SK-N-SH (cell line): Measurements from ENCODE around the gene CHCHD6. TPM values are rescaled to one million over a fixed set of nuclear protein-coding genes. Genes with fewer than 3 reads are reported as not detected.

ENCODE experiments used
- CTCF ChIA-PET: fragments of 300-600, 350-600 bp; formaldehyde crosslinking; extraction: SDS; loops from one replicate; lab custom pipeline; 2021; lab: Yijun Ruan, JAX
- POLR2A ChIA-PET: fragments of 350-600 bp; sonication (Branson Sonifier 250); formaldehyde crosslinking; extraction: SDS; loops from one replicate; lab custom pipeline; 2020; ENCODE audit warnings: antibody characterized with exemption, inconsistent platforms; lab: Yijun Ruan, JAX
- DNase-seq: peaks from one replicate; pipeline ENCODE4 v3.0.0; 2012
- H2AFZ ChIP-seq: fragments of 200-600 bp; sonication (generic); 2 replicates; pipeline ENCODE4 v1.8.1; 2016; ENCODE audit warnings: antibody characterized with exemption, mild to moderate bottlenecking, low read depth
- H3F3A ChIP-seq: fragments of 200-600 bp; sonication (generic); replicated peaks from 2 replicates; pipeline ENCODE3; 2016; ENCODE audit warnings: antibody characterized with exemption, mild to moderate bottlenecking; ENCODE audit not compliant: insufficient read depth
- H3K27ac ChIP-seq, 2 experiments: fragments of 200-500 bp in 1 of 2; fragments of 200-600 bp in 1 of 2; sonication (Bioruptor generic) in 1 of 2; sonication (generic), shearing (Covaris generic) in 1 of 2; 2 replicates each; pipeline versions ENCODE4 v1.5.1 to v1.6.1; 2014 to 2016; ENCODE audit warnings: low read depth in 2 of 2, inconsistent platforms in 1 of 2, low read length in 1 of 2, mild to moderate bottlenecking in 1 of 2, mixed read lengths in 1 of 2
- H3K27me3 ChIP-seq: fragments of 200-600 bp; sonication (generic), shearing (Covaris generic); 2 replicates; pipeline ENCODE4 v1.6.1; 2016; ENCODE audit warnings: mixed run types; ENCODE audit not compliant: insufficient read depth
- H3K36me3 ChIP-seq, 2 experiments: fragments of 200-500 bp in 1 of 2; fragments of 200-600 bp in 1 of 2; sonication (Bioruptor generic) in 1 of 2; sonication (generic) in 1 of 2; replicated peaks in 1 of 2; 2 replicates each; pipeline versions ENCODE3 to v1.5.1; 2014 to 2016; ENCODE audit warnings: low read length in 1 of 2, mild to moderate bottlenecking in 1 of 2; ENCODE audit not compliant: insufficient read depth in 2 of 2, control insufficient read depth in 1 of 2
- H3K4me1 ChIP-seq, 2 experiments: fragments of 200-500 bp in 1 of 2; fragments of 200-600 bp in 1 of 2; sonication (Bioruptor generic) in 1 of 2; sonication (generic), shearing (Covaris generic) in 1 of 2; 2 replicates each; pipeline versions ENCODE4 v1.5.1 to v1.6.1; 2014 to 2016; ENCODE audit warnings: low read depth in 1 of 2, low read length in 1 of 2, mixed run types in 1 of 2; ENCODE audit not compliant: insufficient read depth in 2 of 2, control insufficient read depth in 1 of 2
- H3K4me2 ChIP-seq: fragments of 200-600 bp; sonication (generic), shearing (Covaris generic); 2 replicates; pipeline ENCODE4 v1.6.1; 2017; ENCODE audit warnings: mixed run types
- H3K4me3 ChIP-seq, 2 experiments: fragments of 200-500 bp in 1 of 2; fragments of 200-600 bp in 1 of 2; sonication (Bioruptor generic) in 1 of 2; sonication (generic), shearing (Covaris generic) in 1 of 2; 2 replicates each; pipeline versions ENCODE4 v1.5.1 to v1.8.1; 2014 to 2016; ENCODE audit warnings: low read depth in 2 of 2, inconsistent platforms in 1 of 2, low read length in 1 of 2, mild to moderate bottlenecking in 1 of 2, mixed read lengths in 1 of 2, moderate library complexity in 1 of 2
- H3K79me2 ChIP-seq: fragments of 200-600 bp; sonication (generic); 2 replicates; pipeline ENCODE4 v1.8.1; 2017; ENCODE audit warnings: mild to moderate bottlenecking; ENCODE audit not compliant: insufficient read depth
- H3K9ac ChIP-seq: fragments of 200-600 bp; sonication (generic); 2 replicates; pipeline ENCODE4 v1.6.1; 2017; ENCODE audit warnings: mixed run types
- H3K9me2 ChIP-seq: fragments of 200-600 bp; sonication (generic); 2 replicates; pipeline ENCODE4 v1.6.1; 2017; ENCODE audit warnings: mixed run types
- H3K9me3 ChIP-seq: fragments of 200-600 bp; sonication (generic); 2 replicates; pipeline ENCODE4 v1.6.1; 2017; ENCODE audit warnings: mixed run types, mild to moderate bottlenecking, moderate library complexity
- H4K20me1 ChIP-seq: fragments of 200-600 bp; sonication (generic); 2 replicates; pipeline ENCODE4 v1.6.1; 2017; ENCODE audit warnings: mild to moderate bottlenecking, mixed run types; ENCODE audit not compliant: insufficient read depth
- CHD2 ChIP-seq: fragments of 150-350 bp; IDR thresholded peaks from 2 replicates; pipeline ENCODE4 v1.6.1; 2018; ENCODE audit warnings: low read length; ENCODE audit not compliant: partially characterized antibody
- ELF1 ChIP-seq: IDR thresholded peaks from 2 replicates; pipeline ENCODE4 v1.4.0; 2012
- FOSL2 ChIP-seq: IDR thresholded peaks from 2 replicates; pipeline ENCODE4 v1.4.0; 2012; ENCODE audit warnings: low read depth, mild to moderate bottlenecking, moderate library complexity, borderline replicate concordance
- FOXM1 ChIP-seq: IDR thresholded peaks from 2 replicates; pipeline ENCODE4 v1.4.0; 2012; ENCODE audit warnings: low read depth, mild to moderate bottlenecking
- JUND ChIP-seq: IDR thresholded peaks from 2 replicates; pipeline ENCODE4 v1.4.0; 2012
- MEF2A ChIP-seq: IDR thresholded peaks from 2 replicates; pipeline ENCODE4 v1.4.0; 2012; ENCODE audit warnings: low read depth, borderline replicate concordance
- NFIC ChIP-seq: IDR thresholded peaks from 2 replicates; pipeline ENCODE4 v1.4.0; 2012; ENCODE audit warnings: borderline replicate concordance
- PBX3 ChIP-seq: IDR thresholded peaks from 2 replicates; pipeline ENCODE4; 2012
- POLR2AphosphoS5 ChIP-seq: IDR thresholded peaks from 2 replicates; pipeline ENCODE4 v1.6.1; 2012; ENCODE audit warnings: low read depth, low read length
- RCOR1 ChIP-seq: fragments of 150-350 bp; IDR thresholded peaks from 2 replicates; pipeline ENCODE4 v1.6.1; 2017; ENCODE audit warnings: antibody characterized with exemption, low read length
- RXRA ChIP-seq: IDR thresholded peaks from 2 replicates; pipeline ENCODE4 v1.4.0; 2012; ENCODE audit warnings: low read depth, mild to moderate bottlenecking, borderline replicate concordance
- SMC3 ChIP-seq: IDR thresholded peaks from 2 replicates; pipeline ENCODE4 v1.6.1; 2012; ENCODE audit warnings: low read depth, low read length, improper control_type of control experiment
- TAF1 ChIP-seq: IDR thresholded peaks from 2 replicates; pipeline ENCODE4 v1.6.1; 2012; ENCODE audit warnings: low read depth, mild to moderate bottlenecking, low read length, moderate library complexity, borderline replicate concordance
- TEAD4 ChIP-seq: IDR thresholded peaks from 2 replicates; pipeline ENCODE4 v1.4.0; 2012; ENCODE audit warnings: mild to moderate bottlenecking, borderline replicate concordance; ENCODE audit not compliant: insufficient read depth
- USF2 ChIP-seq: fragments of 150-350 bp; IDR thresholded peaks from 2 replicates; pipeline ENCODE4 v1.6.1; 2017; ENCODE audit warnings: antibody characterized with exemption, low read length, low read depth, borderline replicate concordance
- WGBS: methylation state at CpG from one replicate; pipeline ENCODE4 v1.1.6; 2017; ENCODE audit warnings: low lambda C conversion rate; 5-methylcytosine and 5-hydroxymethylcytosine counted together
- polyA plus RNA-seq, 3 experiments: library from polyadenylated mRNA; depleted of rRNA; stranded (reverse); fragments of >200 nt; gene quantifications; 2 replicates each; pipeline ENCODE4 v1.2.3, GENCODE V29; 2012
- TF ChIP-seq, protein P1 (sequence below): IDR thresholded peaks from 2 replicates; pipeline ENCODE4 v1.4.0; 2012; ENCODE audit warnings: low read depth, borderline replicate concordance
- TF ChIP-seq, protein P2 (sequence below): fragments of 150-350 bp; IDR thresholded peaks from 2 replicates; pipeline ENCODE4 v1.6.1; 2016; ENCODE audit warnings: mild to moderate bottlenecking, low read depth, low read length
- TF ChIP-seq, protein P3 (sequence below): IDR thresholded peaks from 2 replicates; pipeline ENCODE4 v1.4.0; 2012; ENCODE audit warnings: low read depth, borderline replicate concordance

CHCHD6 gene
- polyA plus RNA-seq, 1 of the 3 experiments (the other 2 are of a cell fraction) = 42.5 TPM

DNA sequence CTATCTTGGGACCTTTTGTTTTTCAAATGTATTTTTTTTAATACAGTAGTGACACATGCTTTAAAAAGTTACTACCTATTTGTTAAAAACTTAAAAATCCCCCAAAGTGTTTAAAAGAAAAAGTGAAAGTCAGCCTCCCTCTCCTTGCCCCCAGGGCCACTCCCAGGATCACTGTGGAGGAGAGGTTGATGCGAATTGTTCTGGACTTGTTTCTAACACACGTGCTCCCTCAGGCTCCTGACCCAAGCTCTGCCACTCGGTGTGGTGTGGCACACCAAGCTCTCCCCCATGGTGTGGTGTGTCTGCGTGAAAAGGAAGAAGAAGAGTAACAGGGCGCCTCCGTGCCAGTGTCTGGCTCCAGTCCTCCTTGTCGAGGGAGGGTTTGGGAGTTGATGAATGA, 93.5 kb downstream of the CHCHD6 start:
- Histone ChIP-seq H3K79me2 (no peaks in the 10 kb centered on the region), H3K36me3 (peaks cover 6 to 7% of the 10 kb centered on the region in 2 experiments), H2AFZ (no peak overlapping the region), H3K9me3 (peaks cover 4% of the 10 kb centered on the region; the same call in 1 of the 2 replicates), H3K27me3 (no peaks in the 10 kb centered on the region), H3K27ac (no peak overlapping the region), H4K20me1 (no peaks in the 10 kb centered on the region), H3K4me3 (no peak overlapping the region), H3K9me2 (no peaks in the 10 kb centered on the region), H3F3A (no peaks in the 10 kb centered on the region), H3K4me1 (no peaks in the 10 kb centered on the region), H3K4me2 (no peak overlapping the region), H3K9ac (no peak overlapping the region)
- no peak for DNase-seq
- WGBS = 100% methylated on average over 6 of the region's 7 CpGs
- POLR2A ChIA-PET = no interaction called here
- TF ChIP-seq, protein P1, sequence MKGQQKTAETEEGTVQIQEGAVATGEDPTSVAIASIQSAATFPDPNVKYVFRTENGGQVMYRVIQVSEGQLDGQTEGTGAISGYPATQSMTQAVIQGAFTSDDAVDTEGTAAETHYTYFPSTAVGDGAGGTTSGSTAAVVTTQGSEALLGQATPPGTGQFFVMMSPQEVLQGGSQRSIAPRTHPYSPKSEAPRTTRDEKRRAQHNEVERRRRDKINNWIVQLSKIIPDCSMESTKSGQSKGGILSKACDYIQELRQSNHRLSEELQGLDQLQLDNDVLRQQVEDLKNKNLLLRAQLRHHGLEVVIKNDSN = no peak
- no peak for TF ChIP-seq TAF1
- TF ChIP-seq ELF1 = no peak
- no peak for TF ChIP-seq SMC3
- no peak for TF ChIP-seq FOSL2
- TF ChIP-seq, protein P2, sequence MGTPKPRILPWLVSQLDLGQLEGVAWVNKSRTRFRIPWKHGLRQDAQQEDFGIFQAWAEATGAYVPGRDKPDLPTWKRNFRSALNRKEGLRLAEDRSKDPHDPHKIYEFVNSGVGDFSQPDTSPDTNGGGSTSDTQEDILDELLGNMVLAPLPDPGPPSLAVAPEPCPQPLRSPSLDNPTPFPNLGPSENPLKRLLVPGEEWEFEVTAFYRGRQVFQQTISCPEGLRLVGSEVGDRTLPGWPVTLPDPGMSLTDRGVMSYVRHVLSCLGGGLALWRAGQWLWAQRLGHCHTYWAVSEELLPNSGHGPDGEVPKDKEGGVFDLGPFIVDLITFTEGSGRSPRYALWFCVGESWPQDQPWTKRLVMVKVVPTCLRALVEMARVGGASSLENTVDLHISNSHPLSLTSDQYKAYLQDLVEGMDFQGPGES = no peak
- TF ChIP-seq, protein P3, sequence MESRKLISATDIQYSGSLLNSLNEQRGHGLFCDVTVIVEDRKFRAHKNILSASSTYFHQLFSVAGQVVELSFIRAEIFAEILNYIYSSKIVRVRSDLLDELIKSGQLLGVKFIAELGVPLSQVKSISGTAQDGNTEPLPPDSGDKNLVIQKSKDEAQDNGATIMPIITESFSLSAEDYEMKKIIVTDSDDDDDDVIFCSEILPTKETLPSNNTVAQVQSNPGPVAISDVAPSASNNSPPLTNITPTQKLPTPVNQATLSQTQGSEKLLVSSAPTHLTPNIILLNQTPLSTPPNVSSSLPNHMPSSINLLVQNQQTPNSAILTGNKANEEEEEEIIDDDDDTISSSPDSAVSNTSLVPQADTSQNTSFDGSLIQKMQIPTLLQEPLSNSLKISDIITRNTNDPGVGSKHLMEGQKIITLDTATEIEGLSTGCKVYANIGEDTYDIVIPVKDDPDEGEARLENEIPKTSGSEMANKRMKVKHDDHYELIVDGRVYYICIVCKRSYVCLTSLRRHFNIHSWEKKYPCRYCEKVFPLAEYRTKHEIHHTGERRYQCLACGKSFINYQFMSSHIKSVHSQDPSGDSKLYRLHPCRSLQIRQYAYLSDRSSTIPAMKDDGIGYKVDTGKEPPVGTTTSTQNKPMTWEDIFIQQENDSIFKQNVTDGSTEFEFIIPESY = no peak
- TF ChIP-seq NFIC = no peak
- TF ChIP-seq POLR2AphosphoS5 = no peak
- CTCF ChIA-PET = interaction anchor here (2.2 kb wide), 1 partner anchor 11 kb away, joined by 9 read pairs; no protein-coding TSS in a partner anchor

GRCh38 chr3:126798521-126798920, 94.5 kb downstream of the CHCHD6 start:
- ChIA-PET POLR2A (no interaction called here), CTCF (interaction anchor here (0.9 to 2.2 kb wide), 2 partner anchors 10 to 46 kb away, joined by 5 to 9 read pairs; no protein-coding TSS in a partner anchor)
- Histone ChIP-seq H3K27ac (no peak overlapping the region), H3F3A (no peaks in the 10 kb centered on the region), H3K4me3 (no peak overlapping the region), H3K9me2 (no peaks in the 10 kb centered on the region), H3K4me1 (no peaks in the 10 kb centered on the region), H3K27me3 (no peaks in the 10 kb centered on the region), H2AFZ (no peak overlapping the region), H4K20me1 (no peaks in the 10 kb centered on the region), H3K4me2 (no peak overlapping the region), H3K79me2 (no peaks in the 10 kb centered on the region), H3K9me3 (no peaks in the 10 kb centered on the region), H3K36me3 (peaks cover 2 to 6% of the 10 kb centered on the region in 2 experiments), H3K9ac (no peak overlapping the region)
- DNase-seq = no peak
- 93% methylated on average over 9 of the region's 9 CpGs for WGBS
- TF ChIP-seq FOXM1 (no peak), CHD2 (no peak), USF2 (no peak), NFIC (no peak), FOSL2 (no peak), RXRA (no peak), RCOR1 (no peak), TEAD4 (no peak), MEF2A (no peak), PBX3 (no peak), JUND (no peak), SMC3 (no peak)
- TF ChIP-seq, protein P1 = no peak
- TF ChIP-seq, protein P3 = no peak
